ENCODE results near the gene SPINK8.

- TF ChIP-seq EZH2 (IDR thresholded peaks at IDR 0.05; ENCODE audit: low read length, unreplicated experiment) (no peak), CTCF (conservative IDR thresholded peaks at IDR 0.05; ENCODE audit: low read depth, low read length) (no peak)
Observed at GRCh38 chr3:48320996-48321395, 12.5 kb downstream of the SPINK8 start.
